GM18502 (cell line): Measurements from ENCODE around the gene FKRP.
"Not testable (repeated sequence)": the region's sequence is repeated elsewhere in the genome, so short reads cannot be mapped to it uniquely, and the experiment has no call there.

Experiments
- ATAC-seq: cut with Tn5 transposase; IDR thresholded peaks from one replicate; pipeline ENCODE4 v1.9.1; 2021; ENCODE audit warnings: mild to moderate bottlenecking; ENCODE audit not compliant: unreplicated experiment, poor library complexity

Gene FKRP

GRCh38 chr19:46782355-46783019, 36.6 kb downstream of the FKRP start:
- no peak for ATAC-seq

DNA sequence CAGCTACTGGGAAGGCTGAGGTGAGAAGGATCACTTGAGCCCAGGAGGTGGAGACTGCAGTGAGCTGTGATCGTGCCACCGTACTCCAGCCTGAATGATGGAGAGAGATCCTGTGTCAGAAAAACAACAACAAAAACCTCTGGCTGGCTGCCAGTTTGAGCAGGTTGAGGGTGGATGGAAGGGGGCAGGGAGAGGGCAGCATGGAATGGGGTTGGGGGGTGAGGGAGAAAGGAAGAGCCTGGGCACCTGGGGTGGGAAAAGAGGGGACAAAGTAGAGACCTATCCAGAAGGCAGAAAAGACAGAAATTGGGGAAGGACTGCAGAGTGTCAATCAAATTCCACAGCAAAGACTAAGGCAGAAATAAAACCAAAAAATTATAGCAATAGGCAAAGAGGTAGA, 37.8 kb downstream of the FKRP start:
- no peak for ATAC-seq

- ATAC-seq = no peak
Observed at GRCh38 chr19:46784262-46785053, 38.6 kb downstream of the FKRP start.

GRCh38 chr19:46785054-46785979, 39.5 kb downstream of the FKRP start:
- no peak for ATAC-seq

DNA sequence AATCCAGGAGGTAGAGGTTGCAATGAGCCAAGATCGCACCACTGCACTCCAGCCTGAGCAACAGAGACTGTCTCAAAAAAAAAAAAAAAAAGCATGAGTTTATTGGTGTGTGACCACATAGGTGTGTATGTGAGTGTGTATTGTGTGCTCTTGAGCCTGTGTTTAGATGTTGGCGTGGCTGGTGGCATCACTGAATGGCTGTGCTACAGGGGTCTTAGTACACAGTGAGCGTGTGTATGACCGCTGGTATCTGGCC, 40.1 kb downstream of the FKRP start:
- ATAC-seq = no peak

GRCh38 chr19:46786236-46787039, 40.6 kb downstream of the FKRP start:
- ATAC-seq = peak; percentile 40

GRCh38 chr19:46787040-46787330, 41.1 kb downstream of the FKRP start:
- ATAC-seq = no peak

GRCh38 chr19:46787331-46788261, 41.7 kb downstream of the FKRP start:
- no peak for ATAC-seq

DNA sequence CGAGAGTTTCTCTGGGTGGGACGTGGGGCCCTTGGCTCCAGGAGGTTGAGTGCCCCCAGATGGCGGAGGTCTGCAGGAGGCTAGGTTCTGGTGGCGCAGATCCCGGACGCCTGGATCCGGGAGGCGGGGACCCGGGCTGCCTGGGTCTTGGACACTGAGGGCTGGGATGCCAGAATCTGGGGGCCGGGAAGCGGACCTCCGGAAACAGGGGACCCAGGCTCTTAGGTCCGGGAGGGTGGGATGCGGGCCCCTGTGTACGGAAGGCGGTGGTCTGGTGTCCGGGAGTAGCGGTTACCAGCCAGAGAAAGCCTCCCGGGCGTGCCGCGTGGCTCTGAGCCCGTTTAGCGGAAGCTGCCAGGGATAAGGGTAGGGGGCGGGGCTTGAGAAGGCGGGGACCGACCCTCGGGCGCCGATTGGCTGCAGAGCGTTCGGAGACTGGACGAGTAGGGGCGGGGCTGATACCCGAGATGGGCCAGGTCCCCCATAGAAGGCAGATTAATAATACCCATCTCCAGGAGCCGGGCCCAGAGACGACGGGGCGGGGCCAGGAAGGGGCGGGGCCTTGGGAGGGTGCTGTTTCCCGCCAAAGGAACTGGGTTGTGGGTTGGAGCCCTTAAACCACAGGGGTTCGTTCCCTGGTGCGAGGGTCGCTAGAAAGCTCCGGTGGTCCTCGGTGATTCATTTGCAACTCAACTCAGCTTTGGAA, 42.6 kb downstream of the FKRP start, which contains the start of gene SLC1A5:
Gene SLC1A5, minus strand, starts transcription at position 333 of the 706 bp plus-strand sequence. CDS start 629 bp downstream, outside the sequence.
- peak; percentile 59 for ATAC-seq

DNA sequence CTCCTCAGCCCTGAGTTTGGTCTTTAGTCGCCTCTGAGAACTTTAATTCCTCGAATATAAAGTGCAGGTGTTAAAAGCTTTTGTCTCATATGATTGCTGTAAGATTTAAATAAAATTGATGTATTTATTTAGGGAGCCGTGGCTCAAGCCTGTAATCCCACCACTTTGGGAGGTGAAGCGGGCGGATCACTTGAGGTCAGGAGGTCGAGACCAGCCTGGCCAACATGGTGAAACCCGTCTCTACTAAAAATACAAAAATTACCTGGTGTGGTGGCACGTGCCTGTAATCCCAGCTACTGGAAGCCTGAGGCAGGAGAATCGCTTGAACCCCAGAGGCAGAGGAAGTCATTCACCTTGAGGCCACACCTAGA, 43.1 kb downstream of the FKRP start:
- ATAC-seq = no peak

DNA sequence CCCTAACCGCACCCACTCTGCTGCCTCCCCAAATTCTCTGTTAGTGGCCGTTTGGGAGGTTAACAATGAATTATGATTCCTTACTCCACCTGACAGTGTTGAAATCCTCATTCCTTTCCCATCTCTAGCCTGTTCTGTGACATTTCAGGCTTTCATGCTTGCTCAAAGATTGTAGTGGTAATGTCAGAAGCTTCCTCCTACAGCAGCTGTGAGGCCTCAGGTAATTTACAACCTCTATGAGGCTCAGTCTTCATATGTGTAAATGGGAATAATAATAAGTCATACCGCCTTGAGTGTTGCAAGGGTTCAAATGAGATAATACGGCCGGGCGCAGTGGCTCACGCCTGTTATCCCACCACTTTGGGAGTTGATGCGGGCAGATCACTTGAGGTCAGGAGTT, 43.5 kb downstream of the FKRP start:
- ATAC-seq = no peak

DNA sequence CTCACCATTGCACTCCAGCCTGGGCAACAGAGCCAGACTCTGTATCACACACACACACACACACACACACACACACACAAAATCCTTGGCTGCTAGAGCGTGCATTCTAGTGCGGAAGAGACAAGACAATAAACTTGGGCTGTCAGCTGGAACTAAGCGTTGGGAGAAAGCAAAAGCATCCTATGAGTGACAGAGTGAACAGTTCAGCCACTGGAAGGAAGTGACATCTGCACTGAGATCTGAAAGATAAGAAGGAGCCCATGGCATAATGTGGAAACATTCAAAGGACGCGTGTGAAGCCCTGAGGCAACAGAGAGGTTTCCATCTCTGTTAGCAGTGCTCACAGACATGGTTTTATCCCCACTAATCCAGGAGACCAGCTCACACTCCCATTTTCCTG, 46.1 kb downstream of the FKRP start:
- no peak for ATAC-seq

- ATAC-seq = no peak
Observed at GRCh38 chr19:46797881-46798280, 52.0 kb downstream of the FKRP start.

DNA sequence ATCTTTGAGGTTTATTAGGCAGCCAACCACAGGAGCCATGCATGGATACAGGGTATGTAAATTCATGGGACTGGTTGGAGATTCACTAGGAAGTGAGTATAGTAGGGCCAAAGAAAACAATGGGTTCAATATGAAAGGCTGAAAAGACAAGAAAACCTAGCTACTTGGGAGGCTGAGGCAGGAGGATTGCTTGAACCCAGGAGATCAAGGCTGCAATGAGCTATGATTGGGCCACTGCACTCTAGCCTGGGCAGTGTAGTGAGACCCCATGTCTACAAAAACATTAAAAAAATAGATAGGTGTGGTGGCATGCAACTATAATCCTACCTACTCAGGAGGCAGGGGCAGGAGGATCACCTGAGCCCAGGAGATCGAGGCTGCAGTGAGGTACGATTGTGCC, 52.9 kb downstream of the FKRP start:
- ATAC-seq = no peak

- no peak for ATAC-seq
Observed at GRCh38 chr19:46802152-46802551, 56.3 kb downstream of the FKRP start.

DNA sequence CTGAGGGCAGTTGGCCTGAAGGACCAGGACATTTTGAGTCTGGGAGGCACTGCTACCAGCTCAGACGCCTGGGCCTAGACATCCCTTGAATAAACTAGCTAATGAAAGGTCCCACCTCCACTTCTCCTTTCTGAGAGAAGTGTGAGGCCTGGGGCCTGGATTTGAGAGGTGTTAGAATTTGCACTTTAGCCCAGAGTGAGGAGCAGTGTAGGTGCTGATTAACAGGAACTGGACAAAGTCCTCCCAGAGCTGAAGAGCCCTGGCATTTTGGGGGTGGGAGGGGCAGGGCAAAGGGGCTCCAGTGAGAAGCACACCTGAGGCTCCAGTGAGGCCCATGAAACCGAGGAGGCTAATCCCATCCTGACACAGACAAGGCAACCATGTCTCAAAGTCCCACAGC, 57.7 kb downstream of the FKRP start:
- no peak for ATAC-seq

- not testable (repeated sequence) for ATAC-seq
Observed at GRCh38 chr19:46804432-46804831, 58.6 kb downstream of the FKRP start.

GRCh38 chr19:46806656-46807055, 60.8 kb downstream of the FKRP start:
- ATAC-seq = no peak
